Measurements from ENCODE around the gene NGB. TPM values are rescaled to one million over a fixed set of nuclear protein-coding genes. Genes with fewer than 3 reads are reported as not detected.

NGB gene
- total RNA-seq, 2 donors from 2014 or later, result not detected

- intact Hi-C loops (cut with DNase I), result loop anchor here in 1 of 2 donors (2.0 kb wide), 1 partner anchor 14 kb away; no protein-coding TSS in a partner anchor
- no peak for DNase-seq (ENCODE audit: low spot score)
These were observed 31.9 kb upstream of the NGB start for GRCh38 chr14:77302926-77303325.

- DNase-seq (ENCODE audit: low spot score), result peak; percentile 86
- intact Hi-C loops (cut with DNase I), result no loop called here
These were observed 30.1 kb upstream of the NGB start for GRCh38 chr14:77301103-77301502.

- intact Hi-C loops (cut with DNase I), result no loop called here
- DNase-seq (ENCODE audit: low spot score), result no peak
These were observed 28.8 kb upstream of the NGB start for GRCh38 chr14:77299771-77300170.

GRCh38 chr14:77296906-77297305 is 25.9 kb upstream of the NGB start:
- intact Hi-C loops (cut with DNase I), result no loop called here
- no peak for DNase-seq (ENCODE audit: low spot score)

GRCh38 chr14:77296155-77296554 is 25.1 kb upstream of the NGB start:
- no peak for DNase-seq (ENCODE audit: low spot score)
- intact Hi-C loops (cut with DNase I), result no loop called here

GRCh38 chr14:77290705-77291104 is 19.7 kb upstream of the NGB start:
- peak; percentile 34 for DNase-seq (ENCODE audit: low spot score)
- intact Hi-C loops (cut with DNase I), result no loop called here

- intact Hi-C loops (cut with DNase I), result no loop called here
- DNase-seq (ENCODE audit: low spot score), result peak; percentile 31
These were observed 15.6 kb upstream of the NGB start for GRCh38 chr14:77286576-77286975.

GRCh38 chr14:77284466-77284865 is 13.5 kb upstream of the NGB start:
- intact Hi-C loops (cut with DNase I), result loop anchor here in 1 of 2 donors (5.0 kb wide), 1 partner anchor 838 kb away; no protein-coding TSS in a partner anchor
- peak; percentile 19 for DNase-seq (ENCODE audit: low spot score)

GRCh38 chr14:77284066-77284465 is 13.1 kb upstream of the NGB start:
- intact Hi-C loops (cut with DNase I), result loop anchor here in 1 of 2 donors (5.0 kb wide), 1 partner anchor 838 kb away; no protein-coding TSS in a partner anchor
- DNase-seq (ENCODE audit: low spot score), result peak; percentile 45

GRCh38 chr14:77281852-77282410 is 10.9 kb upstream of the NGB start:
- intact Hi-C loops (cut with DNase I), result loop anchor here in 1 of 2 donors (5.0 kb wide), 1 partner anchor 840 kb away; no protein-coding TSS in a partner anchor
- DNase-seq (ENCODE audit: low spot score), result peak; percentile 34

GRCh38 chr14:77280921-77281320 is 9.9 kb upstream of the NGB start:
- DNase-seq (ENCODE audit: low spot score), result peak; percentile 11
- intact Hi-C loops (cut with DNase I), result loop anchor here in 1 of 2 donors (5.0 kb wide), 1 partner anchor 841 kb away; no protein-coding TSS in a partner anchor

- intact Hi-C loops (cut with DNase I), result loop anchor here in 1 of 2 donors (5.0 kb wide), 1 partner anchor 843 kb away; no protein-coding TSS in a partner anchor
- DNase-seq (ENCODE audit: low spot score), result peak; percentile 63
These were observed 8.7 kb upstream of the NGB start for GRCh38 chr14:77279719-77280118.

- DNase-seq (ENCODE audit: low spot score), result peak; percentile 70
- intact Hi-C loops (cut with DNase I), result no loop called here
These were observed 7.6 kb upstream of the NGB start for GRCh38 chr14:77278461-77279230.

- DNase-seq (ENCODE audit: low spot score), result no peak
- intact Hi-C loops (cut with DNase I), result no loop called here
These were observed 6.0 kb upstream of the NGB start for GRCh38 chr14:77276959-77277358.

- intact Hi-C loops (cut with DNase I), result no loop called here
- peak; percentile 75 for DNase-seq (ENCODE audit: low spot score)
These were observed 5.4 kb upstream of the NGB start for GRCh38 chr14:77276295-77276935.

- peak; percentile 50 for DNase-seq (ENCODE audit: low spot score)
- intact Hi-C loops (cut with DNase I), result no loop called here
These were observed 4.6 kb upstream of the NGB start for GRCh38 chr14:77275601-77276017.

GRCh38 chr14:77275041-77275580 is 4.1 kb upstream of the NGB start:
- DNase-seq (ENCODE audit: low spot score), result peak; percentile 28
- intact Hi-C loops (cut with DNase I), result no loop called here

- DNase-seq (ENCODE audit: low spot score), result peak; percentile 64
- intact Hi-C loops (cut with DNase I), result no loop called here
These were observed 2.8 kb upstream of the NGB start for GRCh38 chr14:77273796-77274195.

GRCh38 chr14:77272261-77272660 is 1.3 kb upstream of the NGB start:
- peak; percentile 15 for DNase-seq (ENCODE audit: low spot score)
- intact Hi-C loops (cut with DNase I), result no loop called here
